ENCODE results near the gene SSX2IP.

DNA sequence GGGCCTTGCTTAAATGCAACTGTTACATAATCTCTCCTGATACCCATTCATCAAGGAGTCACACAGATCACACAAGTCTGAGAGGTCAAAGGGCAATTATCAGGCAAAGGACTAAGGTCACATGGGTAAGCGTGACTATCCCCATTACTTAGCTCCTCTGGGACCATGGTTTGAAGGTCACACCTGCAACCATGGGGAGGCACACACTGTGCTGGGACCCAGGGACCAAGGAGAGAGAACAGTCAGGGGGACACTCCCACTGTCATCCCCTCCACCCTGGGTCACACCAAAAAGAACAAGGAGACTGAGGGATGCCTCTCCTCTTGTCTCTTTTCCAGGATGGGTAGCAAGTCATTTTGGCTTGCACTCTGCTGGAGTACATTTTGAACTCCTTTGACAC lies 85.1 kb downstream of the SSX2IP start:
- TF ChIP-seq CTCF (IDR thresholded peaks at IDR 0.05) (no peak), POLR2A (IDR thresholded peaks at IDR 0.05) (no peak)

Measured in uterus (tissue), 2 donors.